ENCODE data around the gene KRT7. TPM values are rescaled to one million over a fixed set of nuclear protein-coding genes. Genes with fewer than 3 reads are reported as not detected.

Gene KRT7
- total and polyA plus RNA-seq, 2 experiments from 2014 or later: 11.0 to 17.4 TPM

DNA sequence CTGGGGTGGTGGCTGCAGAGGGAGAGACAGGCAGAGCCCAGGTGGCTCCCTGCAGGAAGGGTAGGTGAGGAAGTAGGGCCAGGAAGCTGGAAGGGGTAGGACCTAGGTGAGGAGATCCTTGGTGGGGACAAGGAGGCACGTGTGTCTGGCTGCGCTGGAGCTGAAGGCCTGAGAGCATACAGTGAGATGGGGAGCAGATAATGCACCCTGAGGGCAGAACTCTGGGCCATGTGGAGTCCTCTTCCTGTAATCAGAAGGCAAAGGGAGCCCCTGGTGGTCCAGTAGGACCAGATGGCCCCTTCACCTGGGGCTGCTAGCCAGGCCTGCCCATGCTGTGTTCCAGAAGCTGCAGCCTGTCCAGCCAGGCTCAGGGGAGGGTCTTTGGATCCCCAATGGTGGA lies 25.9 kb upstream of the KRT7 start:
- no peaks in the 10 kb centered on the region for H3K27me3 ChIP-seq (replicated peaks; ENCODE audit: insufficient read depth)
- H3K9me2 ChIP-seq (ENCODE audit: insufficient read depth): no peaks in the 10 kb centered on the region
- H4K20me1 ChIP-seq (ENCODE audit: insufficient read depth): no peaks in the 10 kb centered on the region
- no peak overlapping the region for H3K9ac ChIP-seq
- no peaks in the 10 kb centered on the region for H3K9me3 ChIP-seq (ENCODE audit: low read depth)
- H3F3A ChIP-seq (ENCODE audit: insufficient read depth): peaks cover 31% of the 10 kb centered on the region
- no peak for TF ChIP-seq EZH2phosphoT487 (IDR thresholded peaks at IDR 0.05; ENCODE audit: insufficient read depth, low read depth)
- TF ChIP-seq EZH2 (IDR thresholded peaks at IDR 0.05; ENCODE audit: insufficient read depth, poor library complexity, severe bottlenecking): no peak
- H3K27ac ChIP-seq: 0 out of 2 replicates have a peak overlapping the region, but pooled peaks have one; percentile 25
- WGBS, 2 experiments (ENCODE audit: low coverage in 1 of 2, low lambda C conversion rate in 2 of 2, missing lambda C conversion rate in 2 of 2): 97 to 100% methylated on average over 2 of the region's 2 CpGs
- H3K4me1 ChIP-seq (ENCODE audit: insufficient read depth): peaks cover 71% of the 10 kb centered on the region
- no peaks in the 10 kb centered on the region for H3K79me2 ChIP-seq (ENCODE audit: insufficient read depth)
- in situ Hi-C loops (cut with MboI): no loop called here
- no peak overlapping the region for H2AFZ ChIP-seq
- no peak overlapping the region for H3K4me3 ChIP-seq
- H3K4me2 ChIP-seq (ENCODE audit: unreplicated experiment): no peak overlapping the region
- no peak for DNase-seq
- no peaks in the 10 kb centered on the region for H3K36me3 ChIP-seq (ENCODE audit: low read depth)

DNA sequence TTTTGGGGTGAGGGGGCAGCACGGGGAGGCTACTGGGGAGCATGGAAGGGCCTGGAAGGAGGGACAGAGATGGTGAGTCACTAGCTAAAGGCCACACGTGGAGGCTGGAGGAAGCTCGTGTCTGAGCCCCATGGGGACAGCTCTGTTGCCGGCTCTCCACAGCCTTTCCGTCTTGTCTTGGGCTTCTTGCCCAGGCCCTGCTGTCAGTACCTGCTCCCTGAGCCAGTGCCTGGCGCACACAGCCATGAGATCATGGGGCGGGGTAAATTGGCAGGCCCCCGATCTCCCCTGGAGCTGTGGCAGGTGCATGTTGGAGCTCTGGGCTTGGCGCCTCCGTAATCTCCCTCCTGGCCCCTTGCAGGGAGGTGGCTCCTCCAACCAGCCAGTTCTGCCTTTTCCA lies 25.1 kb upstream of the KRT7 start:
- Histone ChIP-seq H3K27me3 (replicated peaks; ENCODE audit: insufficient read depth) (no peaks in the 10 kb centered on the region), H3F3A (ENCODE audit: insufficient read depth) (peaks cover 31% of the 10 kb centered on the region), H3K9me3 (ENCODE audit: low read depth) (no peaks in the 10 kb centered on the region), H3K9ac (peak overlapping the region; percentile 15; the same call in 1 of the 2 replicates), H3K27ac (peak overlapping the region; percentile 25; the same call in 1 of the 2 replicates), H3K9me2 (ENCODE audit: insufficient read depth) (no peaks in the 10 kb centered on the region), H3K79me2 (ENCODE audit: insufficient read depth) (no peaks in the 10 kb centered on the region), H3K36me3 (ENCODE audit: low read depth) (no peaks in the 10 kb centered on the region), H4K20me1 (ENCODE audit: insufficient read depth) (no peaks in the 10 kb centered on the region), H3K4me2 (ENCODE audit: unreplicated experiment) (no peak overlapping the region), H3K4me3 (no peak overlapping the region), H3K4me1 (ENCODE audit: insufficient read depth) (peaks cover 63% of the 10 kb centered on the region), H2AFZ (no peak overlapping the region)
- TF ChIP-seq EZH2phosphoT487 (IDR thresholded peaks at IDR 0.05; ENCODE audit: insufficient read depth, low read depth) (no peak), EZH2 (IDR thresholded peaks at IDR 0.05; ENCODE audit: insufficient read depth, poor library complexity, severe bottlenecking) (no peak)
- 37 to 40% methylated on average over 10 of the region's 10 CpGs for WGBS, 2 experiments (ENCODE audit: low coverage in 1 of 2, low lambda C conversion rate in 2 of 2, missing lambda C conversion rate in 2 of 2)
- in situ Hi-C loops (cut with MboI): no loop called here
- DNase-seq: peak; percentile 86

DNA sequence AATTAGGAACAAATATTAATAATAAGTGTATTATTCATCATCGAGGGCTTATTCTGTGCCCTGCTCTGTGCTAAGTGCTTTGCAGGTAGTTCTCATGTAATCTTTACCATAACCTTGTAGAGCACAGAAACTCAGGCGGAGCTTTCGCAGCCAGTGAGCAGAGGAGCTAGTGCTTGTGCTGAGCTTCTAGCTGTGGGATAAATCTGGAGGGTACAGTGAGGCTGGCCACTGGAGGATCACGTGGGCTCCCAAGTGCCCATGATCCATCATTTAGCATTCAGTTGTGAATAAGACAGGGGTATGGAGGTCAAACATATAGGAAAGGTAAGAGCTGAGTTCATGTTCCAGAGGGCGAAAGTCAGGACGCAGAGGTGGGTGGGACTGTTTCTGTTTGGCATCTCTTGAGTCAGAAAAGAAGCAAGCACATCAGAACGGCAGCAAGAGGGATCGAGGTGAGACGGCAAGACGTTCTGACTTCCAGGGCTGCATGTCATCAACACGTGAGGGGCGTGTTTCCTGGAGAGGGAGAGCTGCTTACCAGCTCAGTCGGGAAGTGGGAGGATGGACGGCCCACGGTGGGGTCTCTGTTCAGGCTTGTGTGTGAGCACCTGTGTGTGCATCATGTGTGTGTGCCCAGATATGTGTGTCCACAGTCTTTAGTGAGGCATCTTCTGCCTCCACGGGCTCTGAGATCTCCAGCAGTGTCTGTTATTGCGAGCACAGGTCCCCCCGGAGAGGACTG lies 24.4 kb upstream of the KRT7 start:
- Histone ChIP-seq H3K4me3 (no peak overlapping the region), H3K9ac (no peak overlapping the region), H3K27ac (no peak overlapping the region), H3K79me2 (ENCODE audit: insufficient read depth) (no peaks in the 10 kb centered on the region), H3K36me3 (ENCODE audit: low read depth) (no peaks in the 10 kb centered on the region), H3K9me3 (ENCODE audit: low read depth) (no peaks in the 10 kb centered on the region), H3K4me2 (ENCODE audit: unreplicated experiment) (no peak overlapping the region), H3K4me1 (ENCODE audit: insufficient read depth) (peaks cover 56% of the 10 kb centered on the region), H3K27me3 (replicated peaks; ENCODE audit: insufficient read depth) (no peaks in the 10 kb centered on the region), H4K20me1 (ENCODE audit: insufficient read depth) (no peaks in the 10 kb centered on the region), H2AFZ (no peak overlapping the region), H3K9me2 (ENCODE audit: insufficient read depth) (no peaks in the 10 kb centered on the region), H3F3A (ENCODE audit: insufficient read depth) (peaks cover 26% of the 10 kb centered on the region)
- WGBS, 2 experiments (ENCODE audit: low coverage in 1 of 2, low lambda C conversion rate in 2 of 2, missing lambda C conversion rate in 2 of 2): 65% methylated on average over 18 of the region's 18 CpGs
- TF ChIP-seq EZH2phosphoT487 (IDR thresholded peaks at IDR 0.05; ENCODE audit: insufficient read depth, low read depth): no peak
- TF ChIP-seq EZH2 (IDR thresholded peaks at IDR 0.05; ENCODE audit: insufficient read depth, poor library complexity, severe bottlenecking): no peak
- peak; percentile 36 for DNase-seq
- in situ Hi-C loops (cut with MboI): no loop called here

- TF ChIP-seq EZH2phosphoT487 (IDR thresholded peaks at IDR 0.05; ENCODE audit: insufficient read depth, low read depth): no peak
- no peak for TF ChIP-seq EZH2 (IDR thresholded peaks at IDR 0.05; ENCODE audit: insufficient read depth, poor library complexity, severe bottlenecking)
- peaks cover 49% of the 10 kb centered on the region for H3K4me1 ChIP-seq (ENCODE audit: insufficient read depth)
- H3K27ac ChIP-seq: no peak overlapping the region
- H3K79me2 ChIP-seq (ENCODE audit: insufficient read depth): no peaks in the 10 kb centered on the region
- no peaks in the 10 kb centered on the region for H3K9me3 ChIP-seq (ENCODE audit: low read depth)
- H3K4me3 ChIP-seq: no peak overlapping the region
- WGBS, 2 experiments (ENCODE audit: low coverage in 1 of 2, low lambda C conversion rate in 2 of 2, missing lambda C conversion rate in 2 of 2): 82 to 84% methylated on average over 8 of the region's 8 CpGs
- peaks cover 20% of the 10 kb centered on the region for H3F3A ChIP-seq (ENCODE audit: insufficient read depth)
- H2AFZ ChIP-seq: no peak overlapping the region
- in situ Hi-C loops (cut with MboI): no loop called here
- H3K9ac ChIP-seq: no peak overlapping the region
- no peak overlapping the region for H3K4me2 ChIP-seq (ENCODE audit: unreplicated experiment)
- DNase-seq: no peak
- H4K20me1 ChIP-seq (ENCODE audit: insufficient read depth): no peaks in the 10 kb centered on the region
- no peaks in the 10 kb centered on the region for H3K27me3 ChIP-seq (replicated peaks; ENCODE audit: insufficient read depth)
- no peaks in the 10 kb centered on the region for H3K9me2 ChIP-seq (ENCODE audit: insufficient read depth)
- H3K36me3 ChIP-seq (ENCODE audit: low read depth): no peaks in the 10 kb centered on the region
These were observed 23.7 kb upstream of the KRT7 start for GRCh38 chr12:52209321-52209720.

Data from GM23248 (cell line).